Esophagus (tissue), 2 donors: ENCODE measurements around the gene GRAMD1B. TPM values are rescaled to one million over a fixed set of nuclear protein-coding genes. Genes with fewer than 3 reads are reported as not detected.

ENCODE experiments used
- H3K27ac ChIP-seq, 2 donors: one replicate each; pipeline ENCODE4 v1.5.1; 2013; ENCODE audit warnings: low read depth in 2 of 2, mild to moderate bottlenecking in 2 of 2, inconsistent platforms in 1 of 2, low read length in 1 of 2, moderate library complexity in 1 of 2
- H3K27me3 ChIP-seq, 2 donors: one replicate each; pipeline ENCODE4 v1.6.1; 2013; ENCODE audit warnings: low read length in 2 of 2, control low read depth in 1 of 2, mild to moderate bottlenecking in 1 of 2; ENCODE audit not compliant: insufficient read depth in 2 of 2, control insufficient read depth in 1 of 2
- H3K36me3 ChIP-seq, 2 donors: one replicate each; pipeline ENCODE4 v1.6.1; 2013; ENCODE audit warnings: low read length in 1 of 2; ENCODE audit not compliant: control insufficient read depth in 2 of 2, insufficient read depth in 2 of 2
- H3K4me1 ChIP-seq, 2 donors: one replicate each; pipeline ENCODE4 v1.6.1; 2013; ENCODE audit warnings: low read length in 1 of 2; ENCODE audit not compliant: control insufficient read depth in 2 of 2, insufficient read depth in 2 of 2
- H3K4me3 ChIP-seq, 2 donors: one replicate each; pipeline ENCODE4 v1.5.1; 2013; ENCODE audit warnings: low read length in 2 of 2, mild to moderate bottlenecking in 2 of 2, low read depth in 1 of 2, moderate library complexity in 1 of 2
- H3K9me3 ChIP-seq, 2 donors: one replicate each; pipeline ENCODE4 v1.6.1; 2013; ENCODE audit warnings: mild to moderate bottlenecking in 2 of 2, low read depth in 1 of 2, low read length in 1 of 2, moderate library complexity in 1 of 2; ENCODE audit not compliant: control insufficient read depth in 2 of 2, insufficient read depth in 1 of 2
- WGBS, 2 donors: extraction: QIAGEN DNeasy Blood & Tissue Kit; methylation state at CpG; one replicate each; pipeline ENCODE4 v1.1.7; 2013; 5-methylcytosine and 5-hydroxymethylcytosine counted together
- polyA plus RNA-seq, 2 donors: library from polyadenylated mRNA; stranded (reverse); fragments of 200-250 nt; gene quantifications; one replicate each; pipeline ENCODE4 v1.2.3, GENCODE V29; 2013
- donor health status: healthy with polysubstance abuse.
- donor health status: Bipolar disorder and iron deficiency.

GRAMD1B gene
- polyA plus RNA-seq, 2 donors, result 0.26 to 0.37 TPM

DNA sequence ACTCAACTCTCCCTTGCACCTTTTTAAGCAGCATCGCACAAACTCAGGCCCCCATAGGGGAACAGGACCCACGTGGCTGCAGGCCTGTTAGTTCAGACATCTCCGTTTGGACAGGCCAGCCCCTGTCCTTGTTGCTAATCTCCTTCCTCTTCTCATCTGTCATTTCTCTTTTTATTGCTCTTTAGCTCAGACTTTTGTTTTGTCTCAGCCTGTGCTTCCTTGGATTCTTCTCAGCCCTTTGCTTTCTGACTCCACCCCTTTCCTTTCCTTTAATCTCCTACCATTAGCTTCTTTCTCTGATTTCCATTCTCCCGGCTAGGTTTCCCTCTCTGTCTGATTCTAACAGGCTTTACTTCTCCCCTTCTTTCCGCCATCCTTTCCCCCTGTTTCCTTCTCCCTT lies 155.6 kb downstream of the GRAMD1B start:
- Histone ChIP-seq H3K36me3 (no peaks in the 10 kb centered on the region), H3K27me3 (peaks cover 0 to 3% of the 10 kb centered on the region in 2 donors), H3K4me3 (no peak overlapping the region), H3K27ac (no peak overlapping the region), H3K4me1 (peaks cover 2 to 7% of the 10 kb centered on the region in 2 donors), H3K9me3 (no peaks in the 10 kb centered on the region)
- WGBS, 2 donors, result 50 to 52% methylated on average over 5 of the region's 5 CpGs

DNA sequence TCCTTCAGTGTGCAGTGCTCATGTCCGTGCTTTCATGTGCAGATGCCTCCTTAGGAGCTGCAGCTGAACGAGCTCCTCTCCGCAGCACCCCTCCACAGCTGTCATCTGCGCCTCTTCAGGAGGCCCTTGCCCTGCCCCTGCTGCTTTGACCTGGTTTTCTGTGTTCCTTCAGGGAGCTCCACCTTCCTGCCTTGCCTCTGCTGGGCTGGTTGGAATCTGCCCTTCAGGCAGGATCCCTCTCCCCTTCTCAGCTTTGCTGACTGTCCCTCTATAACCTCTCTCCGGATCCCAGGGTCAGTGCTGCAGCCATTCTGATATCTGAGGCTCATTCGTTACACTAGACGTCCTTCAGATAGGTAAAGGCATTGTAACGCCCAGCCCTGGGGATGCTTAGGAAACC lies 156.5 kb downstream of the GRAMD1B start:
- 90 to 91% methylated on average over 8 of the region's 8 CpGs for WGBS, 2 donors
- H3K27ac ChIP-seq, result no peak overlapping the region
- no peak overlapping the region for H3K4me3 ChIP-seq
- H3K4me1 ChIP-seq, result peaks cover 2 to 9% of the 10 kb centered on the region in 2 donors
- H3K27me3 ChIP-seq, result no peaks in the 10 kb centered on the region
- H3K36me3 ChIP-seq, result no peaks in the 10 kb centered on the region
- H3K9me3 ChIP-seq, result no peaks in the 10 kb centered on the region

DNA sequence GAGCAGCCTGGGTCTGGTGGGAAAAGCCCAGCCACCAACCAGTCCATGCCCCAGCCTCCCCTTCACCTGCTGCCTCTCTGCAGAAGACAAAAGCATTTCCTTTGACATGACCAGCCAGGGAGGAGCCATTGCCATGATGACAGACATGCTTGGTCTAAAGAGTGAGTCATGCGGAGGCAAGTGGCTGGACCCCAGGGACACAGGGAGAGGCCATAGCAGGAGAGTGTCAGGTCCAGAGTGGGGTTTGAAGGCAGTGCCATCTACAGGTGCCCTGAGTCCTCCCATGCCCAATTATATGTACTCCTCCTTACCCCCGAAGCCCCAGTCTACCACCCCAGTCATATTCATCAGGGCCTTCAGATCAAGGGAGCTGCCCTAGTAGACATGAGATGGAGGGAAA lies 157.0 kb downstream of the GRAMD1B start:
- H3K4me1 ChIP-seq, result peaks cover 2 to 9% of the 10 kb centered on the region in 2 donors
- H3K27ac ChIP-seq, result no peak overlapping the region
- no peak overlapping the region for H3K4me3 ChIP-seq
- no peaks in the 10 kb centered on the region for H3K36me3 ChIP-seq
- H3K9me3 ChIP-seq, result no peaks in the 10 kb centered on the region
- no peaks in the 10 kb centered on the region for H3K27me3 ChIP-seq
- 95% methylated on average over 2 of the region's 2 CpGs for WGBS, 2 donors

DNA sequence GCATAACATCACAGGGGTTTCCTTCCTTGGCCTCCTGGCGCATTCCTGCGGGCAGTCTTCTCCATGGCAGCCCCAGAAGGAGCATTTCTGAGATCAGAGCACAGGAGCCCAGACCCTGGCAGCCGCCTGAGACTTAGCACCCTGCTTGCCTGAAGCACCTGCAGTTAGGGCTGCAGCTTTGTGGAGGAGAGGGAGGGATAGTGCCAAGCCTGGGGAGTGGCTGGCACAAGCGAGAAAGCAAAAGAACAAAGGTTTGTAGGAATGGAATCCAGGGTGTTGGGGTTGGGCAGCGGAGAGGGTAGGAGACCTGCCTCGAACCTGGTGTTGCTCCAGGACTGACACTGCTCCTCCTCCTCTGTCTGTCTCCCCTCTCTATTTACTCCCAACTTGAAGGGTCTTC lies 157.5 kb downstream of the GRAMD1B start:
- no peak overlapping the region for H3K27ac ChIP-seq

DNA sequence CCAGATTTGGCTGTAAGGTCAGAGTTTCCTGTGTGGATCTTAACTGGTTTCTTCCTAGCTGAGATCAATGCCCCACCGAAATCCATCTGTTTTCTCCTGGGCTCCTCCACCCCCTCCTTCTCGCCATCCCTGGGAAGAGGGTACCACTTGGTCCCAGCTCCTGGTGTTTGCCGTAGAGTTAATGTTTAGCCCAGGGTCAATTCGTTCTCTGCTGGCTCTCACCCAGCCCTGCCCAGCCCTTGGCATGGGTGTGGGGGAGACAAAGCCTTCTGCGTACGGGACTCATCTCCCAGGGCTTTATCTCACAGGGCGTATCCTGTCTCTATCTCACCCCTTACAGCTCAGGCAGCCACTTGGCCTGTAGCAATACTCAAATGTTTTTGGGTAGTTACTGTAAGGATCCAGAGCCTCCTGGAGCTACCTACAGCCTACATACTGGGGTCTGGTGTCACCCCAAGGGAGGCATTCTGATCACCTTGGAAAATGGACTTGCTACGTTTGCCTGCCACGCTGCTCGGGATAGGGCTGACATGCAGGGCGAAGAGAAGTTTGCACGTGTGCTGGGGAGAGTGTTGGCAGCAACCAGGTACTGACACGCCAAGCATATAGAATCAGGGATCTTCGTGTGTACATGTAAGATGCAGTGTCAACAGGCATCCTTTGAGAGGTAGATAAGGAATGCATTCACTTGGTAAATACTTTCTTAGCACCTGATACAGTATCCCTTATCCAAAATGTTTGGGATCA lies 158.2 kb downstream of the GRAMD1B start:
- Histone ChIP-seq H3K27me3 (no peaks in the 10 kb centered on the region), H3K27ac (no peak overlapping the region), H3K9me3 (no peaks in the 10 kb centered on the region), H3K4me3 (no peak overlapping the region), H3K36me3 (no peaks in the 10 kb centered on the region), H3K4me1 (peaks cover 2 to 9% of the 10 kb centered on the region in 2 donors)
- 52 to 78% methylated on average over 14 of the region's 14 CpGs for WGBS, 2 donors

More for the DNA sequence above, 157.5 kb downstream of the GRAMD1B start:
- Histone ChIP-seq H3K36me3 (no peaks in the 10 kb centered on the region), H3K4me3 (no peak overlapping the region), H3K27me3 (no peaks in the 10 kb centered on the region), H3K4me1 (peaks cover 2 to 9% of the 10 kb centered on the region in 2 donors), H3K9me3 (no peaks in the 10 kb centered on the region)
- WGBS, 2 donors, result 64 to 76% methylated on average over 6 of the region's 6 CpGs

DNA sequence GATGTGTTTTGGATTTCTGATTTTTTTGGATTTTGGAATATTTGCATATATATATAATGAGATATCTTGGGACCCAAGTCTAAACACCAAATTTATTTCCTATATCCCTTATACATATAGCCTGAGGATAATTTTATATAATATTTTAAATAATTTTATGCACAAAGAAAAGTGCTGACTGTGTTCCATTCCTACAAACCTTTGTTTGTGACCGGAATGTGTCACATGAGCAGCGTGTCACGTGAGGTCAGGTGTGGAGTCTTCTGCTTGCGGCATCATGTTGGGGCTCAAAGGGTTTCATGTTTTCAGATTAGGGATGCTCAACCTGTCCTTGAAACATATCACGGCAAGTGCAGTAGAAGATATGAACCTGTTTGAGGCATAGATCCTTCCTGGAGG lies 158.8 kb downstream of the GRAMD1B start:
- peaks cover 2 to 9% of the 10 kb centered on the region in 2 donors for H3K4me1 ChIP-seq
- H3K27ac ChIP-seq, result no peak overlapping the region
- 95 to 96% methylated on average over 5 of the region's 5 CpGs for WGBS, 2 donors
- H3K36me3 ChIP-seq, result no peaks in the 10 kb centered on the region
- H3K9me3 ChIP-seq, result no peaks in the 10 kb centered on the region
- no peaks in the 10 kb centered on the region for H3K27me3 ChIP-seq
- H3K4me3 ChIP-seq, result no peak overlapping the region

DNA sequence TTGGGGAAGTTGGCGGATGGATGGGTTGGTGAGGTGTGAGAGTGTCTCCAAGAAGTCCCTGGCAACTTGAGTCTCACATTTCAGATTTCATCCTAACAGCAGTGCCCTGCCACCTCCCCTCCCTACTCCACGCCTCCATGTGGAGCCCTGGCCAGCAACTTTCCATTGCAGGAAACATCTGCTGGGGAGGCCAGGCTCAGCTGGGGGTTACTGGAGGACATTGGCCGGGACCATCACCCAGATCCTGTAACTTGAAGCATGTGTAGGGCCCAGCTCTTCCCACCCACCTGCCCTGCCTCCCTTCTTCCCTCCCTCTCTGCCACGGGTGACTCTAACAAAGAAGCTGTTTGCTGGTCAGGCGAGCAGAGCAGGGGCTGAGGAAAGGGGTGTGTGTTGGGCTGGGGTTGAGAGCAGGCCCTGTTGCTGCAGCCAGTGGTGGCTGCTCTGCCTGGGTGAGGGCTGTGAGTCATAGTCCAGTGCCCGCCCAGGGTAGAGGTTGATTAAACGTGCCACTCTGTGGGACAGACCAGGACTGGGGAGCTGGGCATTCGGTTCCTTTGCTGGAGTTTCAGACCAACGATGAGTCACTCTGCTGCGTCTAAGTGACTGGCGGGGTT lies 160.3 kb downstream of the GRAMD1B start:
- Histone ChIP-seq H3K4me3 (no peak overlapping the region), H3K27ac (no peak overlapping the region), H3K36me3 (no peaks in the 10 kb centered on the region), H3K4me1 (peaks cover 2 to 8% of the 10 kb centered on the region in 2 donors), H3K27me3 (no peaks in the 10 kb centered on the region), H3K9me3 (no peaks in the 10 kb centered on the region)
- 57 to 61% methylated on average over 11 of the region's 11 CpGs for WGBS, 2 donors

DNA sequence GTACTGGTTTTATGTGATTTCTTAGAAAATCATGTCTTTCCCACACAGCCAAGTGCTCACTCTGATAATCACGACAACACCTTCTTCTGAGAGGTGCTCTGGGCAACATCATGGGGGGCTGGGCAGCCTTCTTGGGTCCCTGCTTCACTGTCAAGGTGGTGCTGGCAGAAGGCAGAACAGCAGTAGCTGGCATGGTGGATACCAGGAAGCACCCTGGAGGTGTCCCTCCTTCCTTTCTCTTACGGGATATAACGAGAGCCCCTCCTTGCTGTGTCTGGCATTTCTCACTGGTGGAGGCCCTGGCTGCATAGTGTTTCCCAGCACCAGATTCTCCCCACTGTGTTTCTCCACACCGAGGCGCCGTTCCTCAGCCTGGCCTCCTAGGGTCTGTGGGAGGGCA lies 163.5 kb downstream of the GRAMD1B start:
- H3K4me3 ChIP-seq, result no peak overlapping the region

DNA sequence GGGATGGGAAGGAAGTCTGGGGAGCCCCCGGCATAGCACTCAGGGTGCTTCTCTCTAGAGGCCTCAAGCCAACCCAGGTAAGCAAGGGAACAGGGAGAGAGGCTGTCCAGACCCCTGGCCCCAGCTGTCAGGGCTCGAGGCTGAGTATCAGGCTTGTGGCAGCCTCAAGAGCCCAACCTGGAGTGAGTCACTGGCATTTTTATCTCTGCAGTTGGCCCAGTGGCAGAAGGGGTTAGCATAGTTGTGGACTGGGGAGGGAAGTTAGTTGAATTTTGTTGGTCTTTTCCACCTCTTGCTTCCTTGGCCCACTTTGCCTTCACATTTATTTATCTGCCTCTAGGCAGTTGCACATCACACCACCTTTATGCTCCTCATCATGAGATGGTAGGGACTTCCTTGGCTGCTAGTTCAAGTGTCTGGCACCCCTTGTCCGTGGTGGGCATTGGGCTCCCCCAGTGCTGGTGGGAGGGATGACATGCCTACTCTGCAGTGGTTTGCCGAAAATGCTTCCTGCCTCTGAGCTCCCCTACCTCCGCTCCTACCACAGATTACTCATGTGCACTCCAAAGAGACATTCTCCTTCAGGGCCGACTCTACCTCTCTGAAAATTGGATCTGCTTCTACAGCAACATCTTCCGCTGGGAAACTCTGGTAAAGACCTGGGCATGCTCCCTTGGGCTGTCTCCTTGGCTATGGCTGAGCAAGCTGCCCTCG lies 164.3 kb downstream of the GRAMD1B start:
- Histone ChIP-seq H3K36me3 (peaks cover 0 to 3% of the 10 kb centered on the region in 2 donors), H3K27ac (no peak overlapping the region), H3K4me3 (no peak overlapping the region), H3K4me1 (peaks cover 0 to 6% of the 10 kb centered on the region in 2 donors), H3K9me3 (no peaks in the 10 kb centered on the region), H3K27me3 (no peaks in the 10 kb centered on the region)
- 90 to 93% methylated on average over 8 of the region's 8 CpGs for WGBS, 2 donors

More for the DNA sequence above, 163.5 kb downstream of the GRAMD1B start:
- H3K36me3 ChIP-seq, result peaks cover 0 to 3% of the 10 kb centered on the region in 2 donors
- peaks cover 0 to 6% of the 10 kb centered on the region in 2 donors for H3K4me1 ChIP-seq
- no peaks in the 10 kb centered on the region for H3K27me3 ChIP-seq
- 66 to 80% methylated on average over 6 of the region's 6 CpGs for WGBS, 2 donors
- no peaks in the 10 kb centered on the region for H3K9me3 ChIP-seq
- no peak overlapping the region for H3K27ac ChIP-seq
